Activated naive CD8-positive, alpha-beta T cell treated with anti-CD3 and anti-CD28 coated beads, Interleukin-2, amount 50 U/mL, for 24 hours (primary cell): Measurements from ENCODE around the gene LIPC.

Source experiments
- ATAC-seq: fragments of 150-1000 bp; cut with Tn5 transposase; one replicate; pipeline ENCODE4 v1.10.0; 2021
- DNase-seq: peaks from one replicate; pipeline ENCODE4 v3.0.0; 2021
- H3K27ac Mint-ChIP-seq: one replicate; pipeline ENCODE4 v1.8.0; 2021; ENCODE audit warnings: mild to moderate bottlenecking, mixed read lengths
- H3K27me3 Mint-ChIP-seq: one replicate; pipeline ENCODE4 v1.8.0; 2021; ENCODE audit warnings: mixed read lengths
- H3K36me3 Mint-ChIP-seq: one replicate; pipeline ENCODE4 v1.8.0; 2021; ENCODE audit warnings: low read depth, mixed read lengths
- H3K4me1 Mint-ChIP-seq: one replicate; pipeline ENCODE4 v1.8.0; 2021; ENCODE audit warnings: mixed read lengths
- H3K4me3 Mint-ChIP-seq: one replicate; pipeline ENCODE4 v1.8.0; 2021; ENCODE audit warnings: mild to moderate bottlenecking, moderate library complexity, mixed read lengths
- H3K9me3 Mint-ChIP-seq: one replicate; pipeline ENCODE4 v1.8.0; 2021; ENCODE audit warnings: mixed read lengths

LIPC gene

GRCh38 chr15:58583171-58583908 lies 151.5 kb downstream of the LIPC start:
- H3K4me1 Mint-ChIP-seq, result peaks cover 10% of the 10 kb centered on the region
- DNase-seq (no peak), ATAC-seq (no peak)
- H3K36me3 Mint-ChIP-seq, result no peaks in the 10 kb centered on the region
- no peak overlapping the region for H3K4me3 Mint-ChIP-seq
- peaks cover 5% of the 10 kb centered on the region for H3K27me3 Mint-ChIP-seq
- no peak overlapping the region for H3K27ac Mint-ChIP-seq
- H3K9me3 Mint-ChIP-seq, result peaks cover 17% of the 10 kb centered on the region

- DNase-seq (no peak), ATAC-seq (no peak)
- Mint-ChIP-seq H3K27me3 (peaks cover 5% of the 10 kb centered on the region), H3K4me1 (peaks cover 10% of the 10 kb centered on the region), H3K4me3 (no peak overlapping the region), H3K36me3 (no peaks in the 10 kb centered on the region), H3K9me3 (peaks cover 17% of the 10 kb centered on the region), H3K27ac (no peak overlapping the region)
Measured at GRCh38 chr15:58584789-58585461, 153.1 kb downstream of the LIPC start.

DNA sequence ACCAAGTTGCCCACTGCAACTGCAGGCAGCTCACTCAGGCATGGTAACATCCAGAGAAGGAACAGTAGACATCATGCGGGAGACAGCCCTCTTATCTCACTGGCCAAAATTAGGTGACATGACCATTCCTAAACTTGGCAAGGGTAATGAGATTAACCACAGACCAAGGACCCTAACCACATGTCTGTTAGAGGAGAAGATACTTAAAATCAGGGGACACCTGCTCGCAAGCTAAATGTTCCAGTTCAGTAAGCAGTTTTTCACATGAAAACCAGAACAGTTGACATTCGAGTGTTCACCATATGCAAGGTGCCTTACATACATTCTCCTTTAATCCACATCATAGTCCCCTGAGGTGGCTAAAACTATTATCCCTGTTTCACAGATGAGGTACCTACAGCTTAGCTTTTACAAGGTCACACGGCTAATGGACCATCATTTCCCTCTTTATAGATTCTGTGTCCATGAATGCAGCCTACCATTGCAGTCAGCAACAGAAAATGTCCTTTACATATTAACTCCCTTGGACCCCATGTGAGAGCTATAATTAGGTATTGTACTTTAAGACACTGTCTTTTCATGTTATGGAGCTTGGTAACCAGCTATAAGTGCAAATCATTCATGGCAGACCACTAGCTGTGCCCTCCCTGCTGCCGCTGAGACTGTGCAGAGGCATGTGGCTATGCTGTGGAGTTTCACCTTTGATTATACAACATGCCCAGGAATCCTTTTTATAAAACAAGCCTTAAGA lies 154.1 kb downstream of the LIPC start:
- H3K27ac Mint-ChIP-seq, result no peak overlapping the region
- H3K4me1 Mint-ChIP-seq, result peaks cover 10% of the 10 kb centered on the region
- ATAC-seq (no peak), DNase-seq (no peak)
- peaks cover 17% of the 10 kb centered on the region for H3K9me3 Mint-ChIP-seq
- no peaks in the 10 kb centered on the region for H3K36me3 Mint-ChIP-seq
- peaks cover 5% of the 10 kb centered on the region for H3K27me3 Mint-ChIP-seq
- H3K4me3 Mint-ChIP-seq, result no peak overlapping the region

GRCh38 chr15:58587486-58587885 lies 155.7 kb downstream of the LIPC start:
- Mint-ChIP-seq H3K27me3 (peaks cover 2% of the 10 kb centered on the region), H3K36me3 (peaks cover 3% of the 10 kb centered on the region), H3K4me1 (peaks cover 10% of the 10 kb centered on the region), H3K27ac (no peak overlapping the region), H3K9me3 (peaks cover 17% of the 10 kb centered on the region), H3K4me3 (no peak overlapping the region)
- ATAC-seq (no peak), DNase-seq (no peak)

DNA sequence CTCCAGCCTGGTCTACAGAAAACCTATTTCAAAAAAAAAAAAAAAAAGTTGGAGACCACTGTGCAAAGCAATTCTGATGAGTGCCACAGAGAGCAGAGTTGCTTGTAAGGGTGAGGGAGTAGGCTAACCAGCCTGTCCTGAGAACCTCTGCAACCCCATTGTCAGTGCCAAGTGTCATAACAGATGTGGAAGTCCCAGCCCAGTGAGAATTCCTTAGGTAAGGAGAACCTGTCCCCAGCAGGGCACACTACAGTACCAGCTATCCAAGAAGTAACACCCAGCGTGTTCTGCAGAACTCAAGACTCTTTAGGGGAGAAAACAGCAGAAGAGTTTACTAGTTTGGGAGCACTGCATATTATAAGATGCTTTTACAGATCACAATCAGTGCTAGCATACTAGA lies 156.3 kb downstream of the LIPC start:
- peaks cover 10% of the 10 kb centered on the region for H3K4me1 Mint-ChIP-seq
- peaks cover 2% of the 10 kb centered on the region for H3K27me3 Mint-ChIP-seq
- H3K27ac Mint-ChIP-seq, result no peak overlapping the region
- no peak for DNase-seq
- no peak overlapping the region for H3K4me3 Mint-ChIP-seq
- peaks cover 12% of the 10 kb centered on the region for H3K9me3 Mint-ChIP-seq
- no peak for ATAC-seq
- peaks cover 4% of the 10 kb centered on the region for H3K36me3 Mint-ChIP-seq

DNA sequence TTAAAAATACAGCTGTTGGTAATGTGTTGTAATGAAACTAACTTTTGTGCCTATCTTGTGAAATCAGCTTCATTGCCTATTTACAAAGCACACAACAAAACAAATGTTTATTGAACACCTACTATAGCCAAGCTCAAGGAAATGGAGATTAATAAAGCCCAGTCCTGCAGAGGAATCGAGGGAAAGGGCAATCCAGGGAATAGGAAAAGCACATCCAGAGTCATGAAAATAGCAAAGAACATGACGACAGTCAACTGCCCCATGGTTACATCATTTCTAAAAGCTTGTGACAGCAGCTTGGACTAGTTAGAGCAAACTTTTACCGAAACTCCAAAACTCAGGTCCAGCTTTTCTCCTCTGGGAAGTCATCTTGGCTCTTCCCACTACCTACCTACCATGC lies 157.3 kb downstream of the LIPC start:
- H3K36me3 Mint-ChIP-seq, result peaks cover 13% of the 10 kb centered on the region
- no peak for DNase-seq

GRCh38 chr15:58590236-58590635 lies 158.4 kb downstream of the LIPC start:
- Mint-ChIP-seq H3K27me3 (no peaks in the 10 kb centered on the region), H3K36me3 (peaks cover 17% of the 10 kb centered on the region), H3K9me3 (no peaks in the 10 kb centered on the region), H3K4me1 (peaks cover 20% of the 10 kb centered on the region), H3K27ac (no peak overlapping the region), H3K4me3 (no peak overlapping the region)
- DNase-seq, result no peak
- no peak for ATAC-seq

More for the DNA sequence above, 157.3 kb downstream of the LIPC start:
- H3K4me3 Mint-ChIP-seq, result no peak overlapping the region
- ATAC-seq, result no peak
- H3K27ac Mint-ChIP-seq, result no peak overlapping the region
- peaks cover 5% of the 10 kb centered on the region for H3K9me3 Mint-ChIP-seq
- H3K4me1 Mint-ChIP-seq, result peaks cover 16% of the 10 kb centered on the region
- peaks cover 2% of the 10 kb centered on the region for H3K27me3 Mint-ChIP-seq

GRCh38 chr15:58590926-58591325 lies 159.1 kb downstream of the LIPC start:
- ATAC-seq (no peak), DNase-seq (no peak)
- no peaks in the 10 kb centered on the region for H3K9me3 Mint-ChIP-seq
- H3K27ac Mint-ChIP-seq, result no peak overlapping the region
- no peaks in the 10 kb centered on the region for H3K27me3 Mint-ChIP-seq
- peaks cover 20% of the 10 kb centered on the region for H3K36me3 Mint-ChIP-seq
- peaks cover 16% of the 10 kb centered on the region for H3K4me1 Mint-ChIP-seq
- H3K4me3 Mint-ChIP-seq, result no peak overlapping the region

DNA sequence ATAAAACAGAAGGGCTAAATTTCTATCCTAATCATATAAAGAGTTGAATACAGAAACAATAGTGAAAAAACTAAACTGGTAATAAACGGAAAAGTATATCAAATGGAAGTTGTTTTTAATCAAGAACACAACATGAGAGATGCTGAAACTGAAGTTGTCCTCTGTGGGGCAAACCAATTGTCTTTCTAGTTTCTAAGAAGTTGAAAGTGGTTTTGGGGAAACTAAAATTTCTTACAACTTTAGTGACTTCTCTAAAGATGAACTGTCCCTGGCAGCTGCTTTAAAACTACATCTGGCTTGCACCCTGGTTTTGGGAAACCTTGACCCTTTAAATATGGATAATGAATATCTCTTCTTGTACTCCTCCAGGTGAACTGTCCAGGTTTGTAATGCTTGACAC lies 162.1 kb downstream of the LIPC start:
- H3K9me3 Mint-ChIP-seq, result no peaks in the 10 kb centered on the region
- H3K4me3 Mint-ChIP-seq, result no peak overlapping the region
- no peak overlapping the region for H3K27ac Mint-ChIP-seq
- DNase-seq (no peak), ATAC-seq (no peak)
- peaks cover 27% of the 10 kb centered on the region for H3K36me3 Mint-ChIP-seq
- no peaks in the 10 kb centered on the region for H3K27me3 Mint-ChIP-seq
- H3K4me1 Mint-ChIP-seq, result peaks cover 16% of the 10 kb centered on the region

GRCh38 chr15:58594898-58595297 lies 163.1 kb downstream of the LIPC start:
- Mint-ChIP-seq H3K27ac (no peak overlapping the region), H3K4me3 (no peak overlapping the region), H3K27me3 (no peaks in the 10 kb centered on the region), H3K9me3 (no peaks in the 10 kb centered on the region), H3K36me3 (peaks cover 30% of the 10 kb centered on the region), H3K4me1 (peaks cover 16% of the 10 kb centered on the region)
- DNase-seq, result no peak
- no peak for ATAC-seq

- H3K4me3 Mint-ChIP-seq, result no peak overlapping the region
- H3K36me3 Mint-ChIP-seq, result peaks cover 31% of the 10 kb centered on the region
- peaks cover 16% of the 10 kb centered on the region for H3K4me1 Mint-ChIP-seq
- H3K27me3 Mint-ChIP-seq, result no peaks in the 10 kb centered on the region
- ATAC-seq, result no peak
- no peak overlapping the region for H3K27ac Mint-ChIP-seq
- no peak for DNase-seq
- H3K9me3 Mint-ChIP-seq, result no peaks in the 10 kb centered on the region
Measured at GRCh38 chr15:58595516-58596263, 163.9 kb downstream of the LIPC start.

DNA sequence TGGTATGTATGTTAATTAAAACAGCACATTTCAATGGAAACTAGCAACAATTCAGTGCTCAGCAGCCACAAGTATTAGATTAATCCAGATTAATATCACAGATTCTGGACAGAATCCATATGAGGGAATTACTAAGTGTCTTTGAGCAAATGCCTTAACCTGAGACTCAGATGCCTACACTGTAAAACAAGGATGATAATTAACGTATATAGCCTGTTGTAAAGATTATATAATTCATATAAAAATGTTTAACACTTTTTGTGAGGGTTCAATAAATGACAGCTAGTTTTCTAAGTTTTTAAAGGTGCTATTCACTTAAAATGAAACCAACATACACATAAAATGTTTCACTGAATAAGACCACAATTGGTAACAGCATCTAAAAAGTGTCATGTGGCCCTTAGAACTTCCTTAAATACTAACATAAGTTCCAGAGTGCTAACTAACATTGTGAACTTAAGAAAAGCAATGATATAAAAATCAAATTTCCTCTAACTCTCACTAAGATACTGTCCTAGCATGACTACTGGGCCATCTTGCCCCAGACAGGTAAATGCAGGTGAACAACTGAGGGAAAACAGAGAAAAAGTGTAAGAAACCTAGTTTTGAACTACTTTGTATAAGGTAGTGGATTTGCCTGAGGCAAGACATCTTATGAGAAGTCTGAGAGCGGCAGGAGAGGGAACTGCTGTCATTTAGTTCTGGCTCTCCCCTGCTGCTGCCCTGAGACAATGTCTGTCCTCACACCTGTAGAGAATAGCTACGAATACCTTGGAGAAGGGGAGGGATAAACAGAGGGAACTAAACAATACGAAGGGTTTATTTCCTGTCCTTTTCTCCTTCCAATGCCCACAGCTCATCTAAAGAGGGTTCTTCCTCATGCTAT lies 166.4 kb downstream of the LIPC start:
- Mint-ChIP-seq H3K27me3 (no peaks in the 10 kb centered on the region), H3K4me1 (peaks cover 16% of the 10 kb centered on the region), H3K27ac (no peak overlapping the region), H3K36me3 (peaks cover 32% of the 10 kb centered on the region), H3K4me3 (no peak overlapping the region), H3K9me3 (no peaks in the 10 kb centered on the region)
- ATAC-seq (no peak), DNase-seq (no peak)

DNA sequence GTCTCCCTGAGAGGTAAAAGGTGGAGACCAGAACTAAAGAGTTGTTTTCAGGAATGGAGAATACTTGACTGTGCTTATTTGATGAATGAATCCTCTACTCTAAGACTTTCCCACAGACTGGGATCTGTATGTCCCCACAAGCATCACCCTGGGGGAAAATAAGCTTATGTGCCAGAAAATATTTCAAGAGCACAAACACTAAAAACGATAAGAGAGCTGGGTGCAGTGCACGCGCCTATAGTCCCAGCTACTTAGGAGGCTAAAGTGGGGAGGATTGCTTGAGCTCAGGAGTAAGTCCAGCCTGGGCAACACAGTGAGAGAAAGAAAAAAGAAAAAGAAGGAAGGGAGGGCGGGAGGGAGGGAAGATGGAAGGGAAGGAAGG lies 167.0 kb downstream of the LIPC start:
- no peaks in the 10 kb centered on the region for H3K9me3 Mint-ChIP-seq
- H3K36me3 Mint-ChIP-seq, result peaks cover 30% of the 10 kb centered on the region
- no peak overlapping the region for H3K27ac Mint-ChIP-seq
- no peak for ATAC-seq
- H3K27me3 Mint-ChIP-seq, result no peaks in the 10 kb centered on the region
- peaks cover 12% of the 10 kb centered on the region for H3K4me1 Mint-ChIP-seq
- no peak overlapping the region for H3K4me3 Mint-ChIP-seq
- DNase-seq, result no peak

GRCh38 chr15:58602823-58603222 lies 171.0 kb downstream of the LIPC start:
- Mint-ChIP-seq H3K27ac (no peak overlapping the region), H3K27me3 (no peaks in the 10 kb centered on the region), H3K4me1 (peaks cover 11% of the 10 kb centered on the region), H3K36me3 (peaks cover 32% of the 10 kb centered on the region), H3K9me3 (no peaks in the 10 kb centered on the region), H3K4me3 (no peak overlapping the region)
- no peak for ATAC-seq
- DNase-seq, result no peak
